PC-3 (cell line): ENCODE measurements around the gene MMP12. TPM values are rescaled to one million over a fixed set of nuclear protein-coding genes. Genes with fewer than 3 reads are reported as not detected.

Source experiments
- ATAC-seq: fragments of 200-7000 bp; cut with Tn5 transposase; 2 replicates; pipeline ENCODE4 v1.9.1; 2020; ENCODE audit warnings: mild to moderate bottlenecking, moderate library complexity
- BruUV-seq: library from RNA; stranded (reverse); fragments of 400-500 nt; replicated peaks from 2 replicates; lab custom pipeline; 2021; lab: Mats Ljungman, UMichigan
- CTCF ChIA-PET: fragments of 300-600 bp; sonication (Branson Sonifier 250); formaldehyde crosslinking; loops from one replicate; lab custom pipeline; 2022; ENCODE audit warnings: antibody characterized with exemption; lab: Charles Lee
- POLR2A ChIA-PET: fragments of 300-600 bp; sonication (Branson Sonifier 250); formaldehyde crosslinking; loops from one replicate; lab custom pipeline; 2022; ENCODE audit warnings: antibody characterized with exemption; ENCODE audit not compliant: unreplicated experiment; lab: Charles Lee
- DNase-seq: peaks from one replicate; pipeline ENCODE4 v3.0.0-alpha.2; 2015
- H2AFZ ChIP-seq: fragments of 300-600 bp; sonication (generic); 2 replicates; pipeline ENCODE4 v1.6.0; 2016; ENCODE audit warnings: antibody characterized with exemption, low read length
- H3F3A ChIP-seq: fragments of 300-600 bp; sonication (generic); one replicate; pipeline ENCODE4 v1.6.0; 2017; ENCODE audit warnings: antibody characterized with exemption, low read length, control low read depth, mild to moderate bottlenecking; ENCODE audit not compliant: unreplicated experiment
- H3K27ac ChIP-seq: fragments of 300-600 bp; sonication (generic); 2 replicates; pipeline ENCODE4 v1.5.1; 2016; ENCODE audit warnings: mild to moderate bottlenecking, low read length
- H3K27me3 ChIP-seq: fragments of 300-600 bp; sonication (generic); 2 replicates; pipeline ENCODE4 v1.6.1; 2016; ENCODE audit warnings: low read length, mixed read lengths
- H3K36me3 ChIP-seq: fragments of 300-600 bp; sonication (generic); 2 replicates; pipeline ENCODE4 v1.6.1; 2016; ENCODE audit warnings: low read depth, mixed run types, low read length, mixed read lengths
- H3K4me1 ChIP-seq: fragments of 300-600 bp; sonication (generic); 2 replicates; pipeline ENCODE4 v1.5.1; 2016; ENCODE audit warnings: low read length; ENCODE audit not compliant: insufficient read depth
- H3K4me2 ChIP-seq: fragments of 300-600 bp; sonication (generic); 2 replicates; pipeline ENCODE4 v1.6.0; 2016; ENCODE audit warnings: low read length
- H3K4me3 ChIP-seq: fragments of 300-600 bp; sonication (generic); 2 replicates; pipeline ENCODE4 v1.5.1; 2016; ENCODE audit warnings: mild to moderate bottlenecking, low read length, mixed read lengths
- H3K79me2 ChIP-seq: fragments of 300-600 bp; sonication (generic); 2 replicates; pipeline ENCODE4 v1.6.1; 2017; ENCODE audit warnings: low read length, mixed read lengths
- H3K9ac ChIP-seq: fragments of 300-600 bp; sonication (generic); 2 replicates; pipeline ENCODE4 v1.6.0; 2016; ENCODE audit warnings: mild to moderate bottlenecking, low read length
- H3K9me2 ChIP-seq: fragments of 300-600 bp; sonication (generic); replicated peaks from 2 replicates; pipeline ENCODE4 v1.6.1; 2016; ENCODE audit warnings: mixed run types, low read length, mixed read lengths
- H3K9me3 ChIP-seq: fragments of 300-600 bp; sonication (generic); 2 replicates; pipeline ENCODE4 v1.6.1; 2016; ENCODE audit warnings: low read length, mixed read lengths
- H4K20me1 ChIP-seq: fragments of 300-600 bp; sonication (generic); 2 replicates; pipeline ENCODE4 v1.6.1; 2016; ENCODE audit warnings: low read length, mixed read lengths
- EZH2 ChIP-seq: fragments of 300-600 bp; sonication (generic); IDR thresholded peaks from one replicate; pipeline ENCODE4 v1.6.1; 2017; ENCODE audit warnings: antibody characterized with exemption, mild to moderate bottlenecking, low read length; ENCODE audit not compliant: unreplicated experiment
- EZH2phosphoT487 ChIP-seq: fragments of 300-600 bp; sonication (generic); IDR thresholded peaks from 2 replicates; pipeline ENCODE4 v1.6.1; 2018; ENCODE audit warnings: mild to moderate bottlenecking, antibody characterized with exemption, low read length, borderline replicate concordance
- intact Hi-C: fragments of 100-400 bp; cut with micrococcal nuclease; formaldehyde crosslinking; loops from 2 replicates; pipeline ENCODE4 v1.9.0; 2023
- total RNA-seq: library from RNA; depleted of rRNA; stranded (reverse); fragments of >200 nt; gene quantifications from 2 replicates; pipeline ENCODE4 v1.2.3, GENCODE V29; 2014
- TF ChIP-seq, protein P1 (sequence below): fragments of 300-600 bp; sonication (generic); conservative IDR thresholded peaks from 2 replicates; pipeline ENCODE4 v1.5.1; 2017; ENCODE audit warnings: antibody characterized with exemption, low read depth, mild to moderate bottlenecking, low read length

MMP12 gene
- total RNA-seq, 1 experiment from 2014 or later = not detected

DNA sequence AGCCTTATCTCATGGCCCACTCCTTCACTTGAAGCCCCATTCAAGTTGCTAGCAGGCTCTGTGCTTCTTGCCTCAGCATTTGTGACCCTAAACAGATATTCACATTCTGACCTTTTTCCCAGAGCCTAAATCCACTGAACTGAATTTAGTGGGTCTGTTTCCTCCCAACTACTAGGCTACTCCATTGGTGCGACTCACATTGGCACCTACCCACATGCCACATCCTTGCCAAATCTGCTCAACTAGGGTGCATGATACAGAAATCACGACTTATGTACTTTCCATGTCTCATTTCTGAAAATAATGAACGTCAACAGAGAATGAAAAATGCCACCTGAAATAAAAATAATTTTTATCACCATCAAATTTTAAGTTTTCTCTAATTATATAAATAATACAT lies 8.4 kb upstream of the MMP12 start:
- Histone ChIP-seq H3K79me2 (no peaks in the 10 kb centered on the region), H3K9me3 (no peaks in the 10 kb centered on the region), H2AFZ (no peak overlapping the region), H3K4me2 (no peak overlapping the region), H4K20me1 (no peaks in the 10 kb centered on the region), H3K27me3 (no peaks in the 10 kb centered on the region), H3K4me3 (no peak overlapping the region), H3F3A (no peaks in the 10 kb centered on the region), H3K4me1 (no peaks in the 10 kb centered on the region), H3K27ac (no peak overlapping the region), H3K36me3 (no peaks in the 10 kb centered on the region), H3K9ac (no peak overlapping the region), H3K9me2 (no peaks in the 10 kb centered on the region)
- TF ChIP-seq, protein P1, sequence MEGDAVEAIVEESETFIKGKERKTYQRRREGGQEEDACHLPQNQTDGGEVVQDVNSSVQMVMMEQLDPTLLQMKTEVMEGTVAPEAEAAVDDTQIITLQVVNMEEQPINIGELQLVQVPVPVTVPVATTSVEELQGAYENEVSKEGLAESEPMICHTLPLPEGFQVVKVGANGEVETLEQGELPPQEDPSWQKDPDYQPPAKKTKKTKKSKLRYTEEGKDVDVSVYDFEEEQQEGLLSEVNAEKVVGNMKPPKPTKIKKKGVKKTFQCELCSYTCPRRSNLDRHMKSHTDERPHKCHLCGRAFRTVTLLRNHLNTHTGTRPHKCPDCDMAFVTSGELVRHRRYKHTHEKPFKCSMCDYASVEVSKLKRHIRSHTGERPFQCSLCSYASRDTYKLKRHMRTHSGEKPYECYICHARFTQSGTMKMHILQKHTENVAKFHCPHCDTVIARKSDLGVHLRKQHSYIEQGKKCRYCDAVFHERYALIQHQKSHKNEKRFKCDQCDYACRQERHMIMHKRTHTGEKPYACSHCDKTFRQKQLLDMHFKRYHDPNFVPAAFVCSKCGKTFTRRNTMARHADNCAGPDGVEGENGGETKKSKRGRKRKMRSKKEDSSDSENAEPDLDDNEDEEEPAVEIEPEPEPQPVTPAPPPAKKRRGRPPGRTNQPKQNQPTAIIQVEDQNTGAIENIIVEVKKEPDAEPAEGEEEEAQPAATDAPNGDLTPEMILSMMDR = no peak
- TF ChIP-seq EZH2phosphoT487 (no peak), EZH2 (no peak)
- POLR2A ChIA-PET = no interaction called here
- DNase-seq (peak; percentile 44), ATAC-seq (no peak)
- CTCF ChIA-PET = no interaction called here
- no TSS peak for BruUV-seq
- intact Hi-C loops = no loop called here

DNA sequence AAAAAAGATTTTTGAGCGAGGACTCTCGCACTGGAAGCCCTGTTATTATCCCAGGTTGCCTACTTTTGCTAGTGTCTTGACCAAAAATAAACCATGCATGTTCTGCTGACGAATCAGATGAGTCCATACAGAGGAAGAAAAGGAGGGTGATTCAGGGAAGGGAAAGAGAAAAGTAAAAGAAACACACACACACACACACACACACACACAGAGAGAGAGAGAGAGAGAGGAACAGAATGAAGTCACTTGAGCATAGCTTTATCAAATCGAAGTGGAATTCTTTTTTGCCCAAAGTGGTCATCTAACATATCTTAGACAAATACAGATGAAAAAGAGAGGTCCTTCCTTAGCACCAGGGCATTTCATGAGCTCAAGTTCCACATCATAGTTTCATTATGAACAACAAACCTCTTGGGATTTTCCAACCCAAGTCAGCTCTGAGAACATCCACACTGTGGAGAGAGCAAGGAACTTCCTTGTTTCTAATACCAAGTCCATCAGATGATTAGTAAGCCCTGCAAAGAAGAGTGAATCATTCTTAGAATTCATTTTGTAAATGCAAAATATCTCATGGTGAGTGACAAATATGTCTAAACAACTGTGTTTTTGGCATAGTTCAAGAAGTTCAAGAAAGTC lies 7.7 kb upstream of the MMP12 start:
- no peak for TF ChIP-seq EZH2phosphoT487
- Histone ChIP-seq H3K36me3 (no peaks in the 10 kb centered on the region), H3F3A (no peaks in the 10 kb centered on the region), H3K9me3 (no peaks in the 10 kb centered on the region), H3K4me2 (no peak overlapping the region), H2AFZ (no peak overlapping the region), H3K9ac (no peak overlapping the region), H3K9me2 (no peaks in the 10 kb centered on the region), H4K20me1 (no peaks in the 10 kb centered on the region), H3K79me2 (no peaks in the 10 kb centered on the region), H3K4me3 (no peak overlapping the region), H3K27ac (no peak overlapping the region), H3K27me3 (no peaks in the 10 kb centered on the region), H3K4me1 (no peaks in the 10 kb centered on the region)
- DNase-seq = no peak
- no TSS peak for BruUV-seq
- CTCF ChIA-PET = no interaction called here
- intact Hi-C loops = no loop called here
- POLR2A ChIA-PET = no interaction called here
- no peak for ATAC-seq

DNA sequence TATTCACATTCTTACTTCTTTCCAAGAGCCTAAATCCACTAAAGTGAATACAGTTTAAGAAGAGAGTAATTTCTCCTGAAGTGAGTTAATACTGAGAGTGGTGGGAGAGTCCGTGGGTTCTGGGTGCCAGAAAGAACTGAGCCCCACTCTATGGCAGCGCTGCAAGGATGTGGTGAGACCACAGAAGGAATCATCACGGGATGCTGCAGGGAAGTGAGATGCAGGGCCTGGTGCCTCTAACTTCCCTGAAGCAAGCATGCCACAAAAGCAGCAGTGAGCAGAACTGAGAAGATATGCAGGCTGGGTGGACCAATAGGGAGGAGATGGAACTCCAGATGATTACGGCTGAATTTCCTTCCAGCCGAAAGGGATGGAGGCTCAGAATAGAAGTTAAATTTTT lies 5.0 kb upstream of the MMP12 start:
- DNase-seq (no peak), ATAC-seq (no peak)
- Histone ChIP-seq H3K9me3 (no peaks in the 10 kb centered on the region), H3K9ac (no peak overlapping the region), H3K27me3 (no peaks in the 10 kb centered on the region), H4K20me1 (no peaks in the 10 kb centered on the region), H3K4me1 (no peaks in the 10 kb centered on the region), H3K79me2 (no peaks in the 10 kb centered on the region), H3K36me3 (no peaks in the 10 kb centered on the region), H3K9me2 (no peaks in the 10 kb centered on the region), H3K27ac (no peak overlapping the region), H3K4me2 (no peak overlapping the region), H3F3A (no peaks in the 10 kb centered on the region), H2AFZ (no peak overlapping the region), H3K4me3 (no peak overlapping the region)
- no TSS peak for BruUV-seq
- POLR2A ChIA-PET = no interaction called here
- intact Hi-C loops = no loop called here
- CTCF ChIA-PET = no interaction called here
- no peak for TF ChIP-seq EZH2
- TF ChIP-seq EZH2phosphoT487 = no peak
- TF ChIP-seq, protein P1 = no peak
